ENCODE measurements around the gene UTP4.

DNA sequence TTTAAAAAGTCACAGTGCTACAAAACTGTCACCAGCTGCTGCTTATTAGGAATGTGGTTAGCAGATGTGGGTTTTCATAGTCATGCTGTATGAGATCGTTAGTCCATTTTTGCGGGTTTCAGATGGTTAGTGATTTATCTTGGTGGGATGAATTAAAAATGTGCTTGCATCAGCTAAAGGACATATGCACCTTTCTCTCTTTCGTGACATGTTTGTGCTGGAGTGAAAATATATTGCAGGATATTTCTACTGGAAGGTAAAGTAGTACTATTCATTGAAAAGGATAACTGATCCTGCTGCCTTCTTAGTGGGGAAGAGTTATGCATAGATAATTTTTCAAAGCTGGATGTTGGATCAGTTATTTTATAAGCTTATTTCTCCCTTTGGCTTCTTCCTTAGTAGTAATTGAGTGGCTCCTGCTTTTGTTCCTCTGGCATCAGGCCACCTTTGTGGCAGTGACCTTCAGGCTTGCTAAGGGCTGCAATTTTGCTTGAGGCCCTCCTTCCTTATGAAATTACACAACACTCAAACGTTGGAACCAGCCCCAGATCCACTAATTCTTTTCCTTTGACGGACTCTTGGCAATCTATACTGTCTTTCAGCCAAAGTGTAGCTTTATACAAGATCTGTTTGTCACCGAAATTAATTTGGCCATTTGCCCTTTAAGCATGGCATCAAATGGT, 47.0 kb downstream of the UTP4 start:
- no peak for TF ChIP-seq CTCF (conservative IDR thresholded peaks at IDR 0.05 in 1 of 2, IDR thresholded peaks at IDR 0.05 in 1 of 2; ENCODE audit: extremely low read depth in 1 of 2, insufficient read depth in 1 of 2, low read depth in 1 of 2, low read length in 2 of 2)
- TF ChIP-seq EZH2 (IDR thresholded peaks at IDR 0.05; ENCODE audit: borderline replicate concordance, low read length), result no peak

Measured in mammary epithelial cell (primary cell).